ENCODE measurements around the gene ITGA11. TPM values are rescaled to one million over a fixed set of nuclear protein-coding genes. Genes with fewer than 3 reads are reported as not detected.

Gene ITGA11
- total RNA-seq, 2 donors from 2014 or later, result 0.99 to 1.0 TPM

DNA sequence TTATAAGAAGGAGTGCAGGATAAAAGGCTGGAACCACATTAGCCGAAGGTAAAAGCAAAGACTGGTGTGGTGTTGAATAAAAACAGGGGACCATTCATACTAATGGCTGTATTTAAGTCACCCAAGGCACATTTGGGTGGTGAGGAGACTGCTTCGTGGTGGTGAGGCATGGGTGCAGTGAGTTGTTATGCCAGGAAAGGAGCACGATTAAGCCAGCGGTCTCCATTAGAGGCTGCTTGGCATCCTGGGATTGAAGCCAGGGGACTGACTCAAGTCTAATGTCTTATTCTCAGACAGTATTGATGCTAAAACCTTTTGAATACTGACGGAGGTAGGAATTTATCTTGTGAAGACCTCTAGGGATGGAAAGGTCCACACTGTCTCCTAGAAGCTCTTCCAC is 132.5 kb downstream of the ITGA11 start:
- Histone ChIP-seq H3K36me3 (replicated peaks in 1 of 2; ENCODE audit: insufficient read depth in 1 of 2, low read depth in 2 of 2) (no peaks in the 10 kb centered on the region), H3K4me3 (no peak overlapping the region), H3K4me1 (no peaks in the 10 kb centered on the region), H3K27me3 (no peaks in the 10 kb centered on the region), H3K27ac (no peak overlapping the region), H3K9me3 (no peaks in the 10 kb centered on the region)
- intact Hi-C loops (cut with DNase I), result no loop called here
- 75 to 79% methylated on average over 5 of the region's 5 CpGs for WGBS, 2 donors
- DNase-seq (no peak), ATAC-seq (peak; percentile 20)
- TF ChIP-seq POLR2A (IDR thresholded peaks at IDR 0.05), result no peak
- TF ChIP-seq, protein P1, sequence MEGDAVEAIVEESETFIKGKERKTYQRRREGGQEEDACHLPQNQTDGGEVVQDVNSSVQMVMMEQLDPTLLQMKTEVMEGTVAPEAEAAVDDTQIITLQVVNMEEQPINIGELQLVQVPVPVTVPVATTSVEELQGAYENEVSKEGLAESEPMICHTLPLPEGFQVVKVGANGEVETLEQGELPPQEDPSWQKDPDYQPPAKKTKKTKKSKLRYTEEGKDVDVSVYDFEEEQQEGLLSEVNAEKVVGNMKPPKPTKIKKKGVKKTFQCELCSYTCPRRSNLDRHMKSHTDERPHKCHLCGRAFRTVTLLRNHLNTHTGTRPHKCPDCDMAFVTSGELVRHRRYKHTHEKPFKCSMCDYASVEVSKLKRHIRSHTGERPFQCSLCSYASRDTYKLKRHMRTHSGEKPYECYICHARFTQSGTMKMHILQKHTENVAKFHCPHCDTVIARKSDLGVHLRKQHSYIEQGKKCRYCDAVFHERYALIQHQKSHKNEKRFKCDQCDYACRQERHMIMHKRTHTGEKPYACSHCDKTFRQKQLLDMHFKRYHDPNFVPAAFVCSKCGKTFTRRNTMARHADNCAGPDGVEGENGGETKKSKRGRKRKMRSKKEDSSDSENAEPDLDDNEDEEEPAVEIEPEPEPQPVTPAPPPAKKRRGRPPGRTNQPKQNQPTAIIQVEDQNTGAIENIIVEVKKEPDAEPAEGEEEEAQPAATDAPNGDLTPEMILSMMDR (IDR thresholded peaks at IDR 0.05), result no peak

DNA sequence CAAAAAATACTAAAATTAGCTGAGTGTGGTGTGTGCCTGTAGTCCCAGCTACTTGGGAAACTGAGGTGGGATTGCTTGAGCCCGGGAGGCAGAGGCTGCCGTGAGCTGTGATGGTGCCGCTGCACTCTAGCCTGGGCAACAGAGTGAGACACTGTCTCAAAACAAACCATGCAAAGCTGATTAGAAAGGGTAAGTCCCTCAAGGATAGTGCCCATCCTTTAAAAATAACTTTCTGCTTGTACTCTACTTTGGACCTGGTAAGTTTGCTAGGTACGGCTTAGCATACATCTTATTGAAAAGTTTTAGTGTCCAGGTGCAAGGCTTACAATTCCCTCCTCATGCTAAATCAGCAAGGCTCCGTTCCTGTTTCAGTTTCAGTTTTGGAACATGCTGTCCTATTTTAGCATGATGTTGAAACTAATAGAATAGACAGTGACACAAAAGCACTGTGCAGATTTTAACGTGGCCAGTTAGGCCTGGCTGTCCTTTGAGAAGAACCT is 133.0 kb downstream of the ITGA11 start:
- DNase-seq, result no peak

DNA sequence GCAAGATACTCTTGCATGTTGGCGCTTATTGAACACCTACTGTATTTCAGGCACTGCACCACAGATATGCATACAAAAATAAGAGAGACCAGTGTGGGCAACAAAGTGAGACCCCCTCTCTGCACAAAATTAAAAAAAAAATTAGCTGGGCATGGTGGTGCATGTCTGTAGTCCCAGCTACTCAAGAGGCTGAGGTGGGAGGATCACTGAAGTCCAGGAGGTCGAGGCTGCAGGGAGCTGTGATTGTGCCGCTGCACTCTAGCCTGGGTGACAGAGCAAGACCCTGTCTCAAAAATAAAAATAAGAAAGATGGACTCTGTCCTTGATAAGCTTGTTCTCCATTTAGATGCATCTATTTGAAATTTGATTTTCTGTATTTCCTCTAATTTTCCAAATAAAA is 133.6 kb downstream of the ITGA11 start:
- no peak overlapping the region for H3K4me3 ChIP-seq
- H3K4me1 ChIP-seq, result no peaks in the 10 kb centered on the region
- DNase-seq (no peak), ATAC-seq (no peak)
- H3K27ac ChIP-seq, result no peak overlapping the region
- H3K9me3 ChIP-seq, result no peaks in the 10 kb centered on the region
- TF ChIP-seq POLR2A (IDR thresholded peaks at IDR 0.05), result no peak
- TF ChIP-seq, protein P1 (IDR thresholded peaks at IDR 0.05), result no peak
- 93 to 98% methylated on average over 3 of the region's 3 CpGs for WGBS, 2 donors
- H3K36me3 ChIP-seq (replicated peaks in 1 of 2; ENCODE audit: insufficient read depth in 1 of 2, low read depth in 2 of 2), result no peaks in the 10 kb centered on the region
- no peaks in the 10 kb centered on the region for H3K27me3 ChIP-seq
- intact Hi-C loops (cut with DNase I), result no loop called here

More for the DNA sequence above, 133.0 kb downstream of the ITGA11 start:
- no peaks in the 10 kb centered on the region for H3K36me3 ChIP-seq (replicated peaks in 1 of 2; ENCODE audit: insufficient read depth in 1 of 2, low read depth in 2 of 2)
- WGBS, 2 donors, result 67% methylated on average over 6 of the region's 6 CpGs
- ATAC-seq, result peak; percentile 30
- H3K27me3 ChIP-seq, result no peaks in the 10 kb centered on the region
- H3K27ac ChIP-seq, result peak overlapping the region in 1 of 4 donors; percentile 7
- no peaks in the 10 kb centered on the region for H3K4me1 ChIP-seq
- no peak for TF ChIP-seq POLR2A (IDR thresholded peaks at IDR 0.05)
- TF ChIP-seq, protein P1 (IDR thresholded peaks at IDR 0.05), result no peak
- intact Hi-C loops (cut with DNase I), result no loop called here
- H3K4me3 ChIP-seq, result no peak overlapping the region
- no peaks in the 10 kb centered on the region for H3K9me3 ChIP-seq

DNA sequence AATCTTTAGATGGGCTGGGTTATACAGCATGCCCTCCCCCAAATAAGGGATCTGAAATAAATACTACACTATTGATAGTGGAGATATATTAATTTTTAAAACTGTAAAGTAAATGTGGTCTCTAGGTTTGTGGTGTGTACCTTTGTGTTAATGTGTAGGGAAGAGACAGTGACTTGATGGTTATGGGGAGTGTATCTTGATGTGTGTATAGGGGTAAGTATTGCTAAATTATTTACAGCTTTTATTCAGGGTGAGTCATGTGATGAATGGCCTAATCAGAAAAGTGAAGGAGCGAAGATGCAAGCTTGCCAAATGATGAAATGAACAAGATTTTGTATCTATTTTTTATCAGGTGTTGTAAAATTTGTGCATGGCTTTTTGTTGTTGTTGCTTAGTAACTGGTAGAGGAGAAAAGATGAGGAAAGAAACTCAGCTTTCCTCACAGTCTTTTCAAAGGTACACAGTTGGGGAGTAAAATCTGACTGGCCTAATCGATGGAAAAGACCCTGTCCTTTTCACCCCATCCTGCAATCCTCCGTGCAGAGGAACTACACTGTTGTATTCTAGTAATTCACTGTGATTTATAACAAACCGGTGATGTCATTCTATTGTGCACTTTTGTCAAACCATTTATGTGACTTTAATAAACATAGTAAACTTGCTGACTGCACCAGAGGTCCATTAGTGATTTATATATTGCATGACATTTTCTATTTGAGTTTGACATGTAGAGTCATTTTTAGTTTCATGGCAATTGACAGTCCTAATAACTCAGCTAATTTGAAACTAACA is 136.8 kb downstream of the ITGA11 start:
- WGBS, 2 donors, result 83 to 90% methylated on average over 4 of the region's 4 CpGs
- Histone ChIP-seq H3K4me3 (no peak overlapping the region), H3K36me3 (replicated peaks in 1 of 2; ENCODE audit: insufficient read depth in 1 of 2, low read depth in 2 of 2) (peaks cover 0 to 5% of the 10 kb centered on the region in 2 donors), H3K27ac (no peak overlapping the region), H3K9me3 (no peaks in the 10 kb centered on the region), H3K4me1 (no peaks in the 10 kb centered on the region), H3K27me3 (no peaks in the 10 kb centered on the region)
- DNase-seq (no peak), ATAC-seq (no peak)
- intact Hi-C loops (cut with DNase I), result no loop called here
- no peak for TF ChIP-seq POLR2A (IDR thresholded peaks at IDR 0.05)
- TF ChIP-seq, protein P1 (IDR thresholded peaks at IDR 0.05), result no peak

DNA sequence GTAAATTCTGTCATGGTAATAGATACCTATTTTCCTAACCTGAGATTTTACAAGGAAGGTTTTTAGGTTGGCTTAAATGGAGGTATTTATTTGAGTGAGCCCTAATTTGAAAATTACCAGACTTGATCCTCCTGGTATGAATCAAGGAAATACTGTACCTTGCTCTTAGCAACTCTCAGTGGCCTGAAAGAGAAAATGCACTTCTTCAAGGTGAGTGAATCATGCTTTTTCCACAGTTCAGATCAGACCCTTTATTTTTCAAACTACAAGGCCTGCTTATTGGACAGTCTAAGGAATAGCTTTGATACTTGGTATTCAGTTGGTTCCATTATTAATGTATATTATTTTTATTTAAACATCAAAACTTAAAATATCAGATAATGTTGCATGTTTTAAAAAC is 139.0 kb downstream of the ITGA11 start:
- no peak overlapping the region for H3K27ac ChIP-seq
- DNase-seq (no peak), ATAC-seq (no peak)
- H3K4me3 ChIP-seq, result no peak overlapping the region
- intact Hi-C loops (cut with DNase I), result no loop called here
- peaks cover 0 to 7% of the 10 kb centered on the region in 2 donors for H3K36me3 ChIP-seq (replicated peaks in 1 of 2; ENCODE audit: insufficient read depth in 1 of 2, low read depth in 2 of 2)
- H3K4me1 ChIP-seq, result no peaks in the 10 kb centered on the region
- no peak for TF ChIP-seq POLR2A (IDR thresholded peaks at IDR 0.05)
- TF ChIP-seq, protein P1 (IDR thresholded peaks at IDR 0.05), result no peak
- no peaks in the 10 kb centered on the region for H3K27me3 ChIP-seq
- no peaks in the 10 kb centered on the region for H3K9me3 ChIP-seq
